NCI-H2227 treated with DMSO at 0.1 percent for 48 hours (cell line): Measurements from ENCODE around the gene NHS.

Source experiments
- DNase-seq: peaks from one replicate; lab custom pipeline; 2025; lab: John Stamatoyannopoulos, UW

Gene NHS

DNA sequence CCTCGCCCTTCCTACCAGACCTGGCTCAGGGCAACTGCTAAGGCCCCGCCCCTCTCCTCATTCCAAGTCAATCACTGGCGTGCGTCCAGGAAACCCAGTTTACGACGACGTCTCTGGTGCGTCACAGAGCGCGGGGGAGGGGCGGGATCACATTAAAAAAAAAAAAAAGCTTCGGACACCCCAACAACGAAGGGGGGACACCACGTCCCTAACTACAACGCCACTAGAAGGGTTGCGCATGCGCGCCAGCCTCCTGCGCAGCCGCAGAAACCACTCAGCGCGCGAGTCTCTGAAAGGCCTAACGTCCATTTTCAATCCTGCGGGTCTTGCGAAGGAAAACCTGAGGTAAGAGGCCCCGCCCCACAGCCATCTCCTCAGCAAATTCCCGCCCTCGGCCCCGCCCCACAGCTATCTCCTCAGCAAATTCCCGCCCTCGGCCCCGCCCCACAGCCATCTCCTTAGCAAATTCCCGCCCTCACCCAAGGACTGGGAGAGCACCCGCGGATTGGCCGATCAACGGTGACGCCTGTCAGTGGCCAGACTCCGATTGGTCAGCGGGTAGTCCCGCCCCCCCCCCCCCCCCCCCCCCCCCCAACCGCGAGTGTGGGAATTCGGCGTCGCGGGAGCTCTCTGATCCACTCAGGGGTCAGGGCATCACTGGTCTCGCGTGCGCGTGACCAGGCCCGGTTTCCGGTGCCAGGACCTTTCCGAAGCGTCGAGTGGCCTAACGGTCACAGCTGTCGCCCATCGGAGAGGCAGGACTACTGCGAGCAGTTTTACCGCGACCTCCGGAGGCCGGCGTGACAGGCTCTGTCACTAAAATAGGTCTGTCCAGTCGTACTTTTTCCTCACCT lies 362.1 kb downstream of the NHS start, which contains the start of gene SCML1:
Gene SCML1, plus strand, starts transcription at position 638 of the 854 bp plus-strand sequence. CDS start 6,694 bp downstream, outside the sequence.
- peak; percentile 99 for DNase-seq

DNA sequence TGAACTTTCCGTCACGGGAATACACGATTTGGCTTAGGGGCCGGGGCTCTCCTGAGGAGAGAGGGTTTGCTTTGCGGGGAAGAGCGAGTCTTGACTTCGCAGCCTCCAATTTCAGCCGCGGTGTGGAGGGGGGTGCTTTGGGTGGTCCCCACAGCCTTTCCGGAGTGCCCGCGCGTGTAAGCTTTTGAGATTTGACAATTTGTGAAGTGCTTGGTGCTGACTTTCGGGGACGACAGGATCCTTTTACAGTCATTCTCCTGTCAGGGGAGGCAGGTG lies 362.6 kb downstream of the NHS start:
- DNase-seq: peak; percentile 58

- peak; percentile 58 for DNase-seq
Measured at GRCh38 chrX:17737986-17738713, 363.1 kb downstream of the NHS start.

GRCh38 chrX:17738737-17739535 lies 363.9 kb downstream of the NHS start:
- DNase-seq: no peak

GRCh38 chrX:17740137-17741122 lies 365.4 kb downstream of the NHS start:
- no peak for DNase-seq

DNA sequence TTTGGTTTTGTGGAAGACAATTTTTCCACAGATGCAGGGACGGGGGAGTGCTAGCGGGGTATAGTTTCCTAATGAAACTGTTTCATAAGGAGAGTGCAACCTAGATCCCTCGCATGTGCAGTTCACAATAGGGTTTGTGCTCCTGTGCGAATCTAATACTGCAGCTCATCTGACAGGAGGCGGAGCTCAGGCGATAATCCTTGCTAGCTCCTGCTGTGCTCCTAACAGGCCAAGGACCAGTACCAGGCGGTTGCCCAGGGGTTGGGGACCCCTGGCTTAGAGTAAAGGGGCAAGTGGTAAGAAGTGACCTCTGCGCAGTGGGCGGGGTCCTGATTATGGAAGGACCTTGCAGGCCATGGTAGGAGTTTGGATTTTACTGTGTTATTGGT lies 366.1 kb downstream of the NHS start:
- peak; percentile 1 for DNase-seq

GRCh38 chrX:17743913-17744312 lies 368.9 kb downstream of the NHS start:
- DNase-seq: no peak

DNA sequence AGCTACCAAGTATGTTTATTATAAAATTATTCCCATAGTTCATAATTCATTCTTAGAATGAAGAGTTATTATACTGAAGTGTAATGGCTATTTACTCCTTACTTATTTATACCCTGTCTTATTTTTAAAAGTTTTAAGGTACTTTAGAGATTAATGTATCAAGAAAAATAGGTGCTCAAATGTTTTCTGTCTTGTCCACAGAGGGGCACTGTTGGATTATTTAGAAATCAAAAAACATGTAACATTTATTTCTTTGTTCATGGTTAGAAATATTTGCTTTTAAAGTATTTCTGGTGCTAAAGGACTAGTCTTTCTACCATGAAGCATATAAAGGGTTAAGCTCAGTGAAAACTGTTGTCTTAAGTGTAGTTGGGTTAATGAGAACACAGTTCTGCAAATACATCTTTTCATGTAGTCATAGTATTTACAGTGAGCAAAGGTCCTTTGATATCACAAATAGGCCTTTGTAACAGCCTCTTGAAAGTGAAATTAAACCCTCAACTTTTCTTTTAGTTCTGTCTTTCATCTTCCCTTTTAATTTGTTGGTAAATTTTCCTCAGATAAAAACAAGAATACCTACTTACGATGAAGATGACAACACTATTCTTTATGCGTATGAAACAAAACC lies 370.0 kb downstream of the NHS start:
- peak; percentile 11 for DNase-seq

DNA sequence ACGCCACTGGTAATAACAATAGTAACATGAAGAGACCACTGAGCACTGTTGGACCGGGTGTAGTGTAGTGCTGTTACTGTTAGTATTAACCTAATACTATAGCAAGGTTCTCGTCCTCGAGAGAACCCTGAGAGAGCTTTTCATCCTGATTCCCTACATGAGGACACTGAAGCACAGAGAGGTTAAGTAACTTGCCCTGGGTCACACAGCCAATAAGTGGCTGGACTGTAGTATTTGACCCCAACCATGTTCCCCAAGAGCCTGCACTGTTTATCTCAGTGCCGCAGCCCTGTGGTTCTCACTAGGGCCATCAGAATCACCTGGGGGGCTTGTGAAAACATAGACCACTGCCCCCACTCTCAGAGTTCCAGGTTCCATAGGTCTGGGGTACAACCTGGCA lies 372.7 kb downstream of the NHS start:
- no peak for DNase-seq

GRCh38 chrX:17748684-17749083 lies 373.7 kb downstream of the NHS start:
- DNase-seq: no peak

- DNase-seq: no peak
Measured at GRCh38 chrX:17750436-17750835, 375.4 kb downstream of the NHS start.

DNA sequence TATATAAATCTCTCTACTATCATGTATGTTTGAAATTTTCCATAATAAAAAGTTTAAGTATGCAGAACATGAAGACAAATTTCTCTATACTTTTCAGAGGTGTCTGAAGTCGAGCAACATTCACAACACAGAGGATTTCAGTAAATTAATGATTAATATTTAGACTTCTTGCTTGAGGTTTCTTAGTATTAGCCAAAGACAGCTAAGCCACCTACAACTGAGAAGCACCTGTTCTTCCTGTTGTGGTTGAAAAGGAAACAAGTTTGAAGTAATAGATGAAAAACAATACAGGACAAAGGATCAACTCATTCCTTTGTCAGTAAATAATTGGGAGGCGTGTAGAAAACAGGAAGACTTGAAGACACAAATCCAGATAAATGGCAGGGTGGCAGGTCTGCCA lies 383.4 kb downstream of the NHS start:
- DNase-seq: no peak

DNA sequence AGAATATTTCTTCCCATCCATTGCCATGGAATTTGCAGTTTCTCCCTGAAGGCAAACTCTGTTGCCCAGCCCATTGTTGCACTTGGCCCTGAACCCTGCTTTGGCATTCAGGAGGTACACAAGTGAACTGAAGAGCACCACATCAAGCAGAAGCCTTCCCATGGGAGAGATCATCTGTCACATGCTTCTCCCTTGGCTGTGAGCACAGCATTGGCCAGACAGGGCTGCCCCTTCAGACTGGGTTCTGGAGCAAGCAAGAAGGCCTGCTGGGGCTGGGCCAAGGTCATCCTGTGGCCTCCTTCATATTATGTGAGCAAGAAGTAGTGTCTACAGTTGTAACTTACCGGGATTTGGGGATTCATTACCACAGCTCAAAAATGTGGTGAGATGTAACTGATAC lies 385.0 kb downstream of the NHS start:
- DNase-seq: no peak

GRCh38 chrX:17767734-17768133 lies 392.7 kb downstream of the NHS start:
- no peak for DNase-seq

- DNase-seq: no peak
Measured at GRCh38 chrX:17768997-17769396, 394.0 kb downstream of the NHS start.

DNA sequence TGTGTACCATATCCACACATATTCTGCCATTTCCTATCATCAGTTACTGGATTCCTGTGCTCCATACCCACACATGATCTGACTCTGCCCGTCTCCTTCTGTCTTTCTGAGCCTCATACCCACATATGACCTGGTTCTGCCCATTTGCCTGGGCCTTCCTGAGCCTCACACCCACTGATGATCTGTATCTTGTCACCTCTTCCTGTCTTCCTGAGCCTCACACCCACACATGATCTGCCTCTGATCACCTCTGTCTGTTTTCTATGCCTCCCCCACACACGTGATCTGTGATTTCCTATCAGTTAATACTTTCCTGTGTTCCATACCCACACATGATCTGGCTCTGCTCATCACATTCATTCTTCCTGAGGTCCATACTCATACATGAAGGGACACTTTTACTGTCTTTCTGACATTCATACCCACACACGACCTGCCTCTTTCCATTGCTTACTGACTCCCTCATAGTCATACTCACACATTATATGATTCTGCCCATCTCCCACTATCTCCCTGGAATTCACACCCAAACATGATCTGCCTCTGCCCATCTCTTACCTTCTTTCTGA lies 394.8 kb downstream of the NHS start:
- DNase-seq: no peak

DNA sequence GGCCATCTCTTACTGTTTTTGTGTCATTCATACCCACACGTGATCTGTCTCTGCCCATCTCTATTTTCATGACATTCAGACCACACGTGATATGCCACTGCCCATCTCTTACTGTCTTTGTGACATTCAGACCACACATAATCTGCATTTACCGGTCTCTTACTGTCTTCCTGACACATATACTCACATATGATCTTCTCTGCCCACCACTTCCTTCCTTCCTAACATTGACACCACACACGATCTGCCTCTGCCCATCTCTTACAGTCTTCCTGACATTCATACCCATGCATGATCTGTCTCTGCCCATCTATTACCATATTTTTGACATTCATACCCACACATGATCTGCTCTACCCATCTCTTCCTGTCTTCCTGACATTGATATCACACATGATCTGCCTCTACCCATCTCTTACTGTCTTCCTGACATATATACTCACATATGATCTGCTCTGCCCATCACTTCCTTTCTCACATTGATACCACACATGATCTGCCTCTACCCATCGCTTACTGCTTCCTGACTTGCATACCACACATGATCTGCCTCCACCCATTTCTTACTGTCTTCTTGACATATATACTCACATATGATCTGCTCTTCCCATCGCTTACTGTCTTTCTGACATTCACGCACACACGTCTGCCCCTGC lies 398.3 kb downstream of the NHS start:
- no peak for DNase-seq

- no peak for DNase-seq
Measured at GRCh38 chrX:17774053-17774452, 399.1 kb downstream of the NHS start.

- DNase-seq: no peak
Measured at GRCh38 chrX:17778997-17779396, 404.0 kb downstream of the NHS start.

DNA sequence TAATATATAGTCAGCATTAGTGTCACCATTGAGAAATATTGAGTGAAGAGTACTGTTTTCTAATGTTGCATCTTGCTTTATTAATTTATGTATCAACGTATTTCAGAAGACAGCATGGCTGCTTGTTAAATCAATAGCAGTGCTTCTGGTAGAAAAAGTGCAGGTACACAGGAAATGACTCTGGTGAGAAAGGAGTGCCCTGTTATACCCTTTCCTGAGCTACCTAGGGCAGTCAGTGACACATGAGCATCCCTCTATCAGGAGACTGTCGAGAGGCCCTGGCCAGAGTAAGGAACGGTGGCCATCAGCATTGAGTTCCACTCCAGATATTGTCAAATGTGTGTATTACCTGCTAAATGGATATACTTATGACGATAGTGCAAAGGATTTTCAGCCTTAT lies 404.4 kb downstream of the NHS start:
- no peak for DNase-seq
